HEK293 (cell line): ENCODE measurements around the gene HDAC7.

Experiments used
- IKZF3 ChIP-seq: fragments of 450-650 bp; IDR thresholded peaks from 2 replicates; pipeline ENCODE4 v1.5.0; 2018; ENCODE audit warnings: missing biosample characterization, mild to moderate bottlenecking, missing genetic modification characterization, moderate library complexity
- YY1 ChIP-seq: fragments of 450-650 bp; formaldehyde crosslinking; IDR thresholded peaks from 2 replicates; pipeline ENCODE4 v1.5.1; 2018; ENCODE audit warnings: missing biosample characterization, missing genetic modification characterization
- ZNF146 ChIP-seq: fragments of 450-650 bp; formaldehyde crosslinking; IDR thresholded peaks from 2 replicates; pipeline ENCODE4 v1.5.1; 2016; ENCODE audit warnings: missing biosample characterization, missing genetic modification characterization
- ZNF24 ChIP-seq: fragments of 450-650 bp; formaldehyde crosslinking; IDR thresholded peaks from 2 replicates; pipeline ENCODE4 v1.5.1; 2016; ENCODE audit warnings: missing biosample characterization, missing genetic modification characterization
- ZNF354C ChIP-seq: fragments of 450-650 bp; formaldehyde crosslinking; IDR thresholded peaks from 2 replicates; pipeline ENCODE4 v1.5.1; 2016; ENCODE audit warnings: missing biosample characterization, missing genetic modification characterization, low read depth, borderline replicate concordance
- ZNF37A ChIP-seq: fragments of 450-650 bp; IDR thresholded peaks from 2 replicates; pipeline ENCODE4 v1.5.1; 2018; ENCODE audit warnings: missing biosample characterization, missing genetic modification characterization
- ZNF416 ChIP-seq: fragments of 450-650 bp; formaldehyde crosslinking; IDR thresholded peaks from 2 replicates; pipeline ENCODE4 v1.5.1; 2016; ENCODE audit warnings: missing biosample characterization, missing genetic modification characterization
- ZNF433 ChIP-seq: fragments of 450-650 bp; formaldehyde crosslinking; IDR thresholded peaks from 2 replicates; pipeline ENCODE4 v1.5.1; 2016; ENCODE audit warnings: missing biosample characterization, missing genetic modification characterization, low read depth
- ZNF707 ChIP-seq: fragments of 450-650 bp; formaldehyde crosslinking; IDR thresholded peaks from 2 replicates; pipeline ENCODE4 v1.5.1; 2016; ENCODE audit warnings: missing biosample characterization, missing genetic modification characterization
- TF ChIP-seq, protein P1 (sequence below): fragments of 450-650 bp; formaldehyde crosslinking; IDR thresholded peaks from 2 replicates; pipeline ENCODE4 v1.5.1; 2016; ENCODE audit warnings: missing biosample characterization, missing genetic modification characterization
- TF ChIP-seq, protein P2 (sequence below): fragments of 450-650 bp; formaldehyde crosslinking; IDR thresholded peaks from 2 replicates; pipeline ENCODE4 v1.5.1; 2016; ENCODE audit warnings: missing biosample characterization, missing genetic modification characterization
- TF ChIP-seq, protein P3 (sequence below): fragments of 450-650 bp; formaldehyde crosslinking; IDR thresholded peaks from 2 replicates; pipeline ENCODE4 v1.5.1; 2016; ENCODE audit warnings: missing biosample characterization, missing genetic modification characterization, borderline replicate concordance

DNA sequence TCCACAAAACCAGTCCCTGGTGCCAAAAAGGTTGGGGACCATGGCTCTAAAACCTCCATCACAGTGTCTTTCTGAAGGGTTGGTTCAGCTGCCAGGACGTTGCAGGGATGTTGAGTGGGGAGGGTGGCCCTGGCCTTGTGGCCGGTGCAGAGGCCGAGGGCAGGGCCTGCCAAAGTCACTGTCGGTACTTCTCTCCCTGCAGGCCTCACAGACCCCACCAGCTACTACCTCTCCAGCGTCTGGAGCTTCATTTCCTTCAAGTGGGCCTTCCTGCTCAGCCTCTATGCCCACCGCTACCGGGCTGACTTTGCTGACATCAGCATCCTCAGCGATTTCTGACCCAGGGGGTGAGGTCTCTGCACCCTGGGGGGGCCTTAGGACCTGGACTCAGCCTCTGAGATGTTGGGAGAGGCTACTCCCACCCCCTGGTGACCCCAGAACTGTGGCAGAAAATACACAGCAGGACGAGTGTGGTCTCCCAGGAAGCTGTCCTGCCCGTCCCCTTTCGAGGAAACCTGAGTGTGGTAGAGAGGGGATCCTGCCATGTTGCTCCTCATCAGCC lies 39.7 kb downstream of the HDAC7 start:
- TF ChIP-seq, protein P1, sequence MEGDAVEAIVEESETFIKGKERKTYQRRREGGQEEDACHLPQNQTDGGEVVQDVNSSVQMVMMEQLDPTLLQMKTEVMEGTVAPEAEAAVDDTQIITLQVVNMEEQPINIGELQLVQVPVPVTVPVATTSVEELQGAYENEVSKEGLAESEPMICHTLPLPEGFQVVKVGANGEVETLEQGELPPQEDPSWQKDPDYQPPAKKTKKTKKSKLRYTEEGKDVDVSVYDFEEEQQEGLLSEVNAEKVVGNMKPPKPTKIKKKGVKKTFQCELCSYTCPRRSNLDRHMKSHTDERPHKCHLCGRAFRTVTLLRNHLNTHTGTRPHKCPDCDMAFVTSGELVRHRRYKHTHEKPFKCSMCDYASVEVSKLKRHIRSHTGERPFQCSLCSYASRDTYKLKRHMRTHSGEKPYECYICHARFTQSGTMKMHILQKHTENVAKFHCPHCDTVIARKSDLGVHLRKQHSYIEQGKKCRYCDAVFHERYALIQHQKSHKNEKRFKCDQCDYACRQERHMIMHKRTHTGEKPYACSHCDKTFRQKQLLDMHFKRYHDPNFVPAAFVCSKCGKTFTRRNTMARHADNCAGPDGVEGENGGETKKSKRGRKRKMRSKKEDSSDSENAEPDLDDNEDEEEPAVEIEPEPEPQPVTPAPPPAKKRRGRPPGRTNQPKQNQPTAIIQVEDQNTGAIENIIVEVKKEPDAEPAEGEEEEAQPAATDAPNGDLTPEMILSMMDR (tag by site-specific recombination), result no peak
- TF ChIP-seq ZNF433 (no peak), IKZF3 (no peak), YY1 (no peak), ZNF354C (tag by site-specific recombination) (no peak), ZNF24 (tag by site-specific recombination) (no peak), ZNF707 (tag by site-specific recombination) (no peak), ZNF416 (tag by site-specific recombination) (no peak), ZNF146 (no peak), ZNF37A (tag by site-specific recombination) (no peak)
- TF ChIP-seq, protein P2, sequence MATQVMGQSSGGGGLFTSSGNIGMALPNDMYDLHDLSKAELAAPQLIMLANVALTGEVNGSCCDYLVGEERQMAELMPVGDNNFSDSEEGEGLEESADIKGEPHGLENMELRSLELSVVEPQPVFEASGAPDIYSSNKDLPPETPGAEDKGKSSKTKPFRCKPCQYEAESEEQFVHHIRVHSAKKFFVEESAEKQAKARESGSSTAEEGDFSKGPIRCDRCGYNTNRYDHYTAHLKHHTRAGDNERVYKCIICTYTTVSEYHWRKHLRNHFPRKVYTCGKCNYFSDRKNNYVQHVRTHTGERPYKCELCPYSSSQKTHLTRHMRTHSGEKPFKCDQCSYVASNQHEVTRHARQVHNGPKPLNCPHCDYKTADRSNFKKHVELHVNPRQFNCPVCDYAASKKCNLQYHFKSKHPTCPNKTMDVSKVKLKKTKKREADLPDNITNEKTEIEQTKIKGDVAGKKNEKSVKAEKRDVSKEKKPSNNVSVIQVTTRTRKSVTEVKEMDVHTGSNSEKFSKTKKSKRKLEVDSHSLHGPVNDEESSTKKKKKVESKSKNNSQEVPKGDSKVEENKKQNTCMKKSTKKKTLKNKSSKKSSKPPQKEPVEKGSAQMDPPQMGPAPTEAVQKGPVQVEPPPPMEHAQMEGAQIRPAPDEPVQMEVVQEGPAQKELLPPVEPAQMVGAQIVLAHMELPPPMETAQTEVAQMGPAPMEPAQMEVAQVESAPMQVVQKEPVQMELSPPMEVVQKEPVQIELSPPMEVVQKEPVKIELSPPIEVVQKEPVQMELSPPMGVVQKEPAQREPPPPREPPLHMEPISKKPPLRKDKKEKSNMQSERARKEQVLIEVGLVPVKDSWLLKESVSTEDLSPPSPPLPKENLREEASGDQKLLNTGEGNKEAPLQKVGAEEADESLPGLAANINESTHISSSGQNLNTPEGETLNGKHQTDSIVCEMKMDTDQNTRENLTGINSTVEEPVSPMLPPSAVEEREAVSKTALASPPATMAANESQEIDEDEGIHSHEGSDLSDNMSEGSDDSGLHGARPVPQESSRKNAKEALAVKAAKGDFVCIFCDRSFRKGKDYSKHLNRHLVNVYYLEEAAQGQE, result no peak
- TF ChIP-seq, protein P3, sequence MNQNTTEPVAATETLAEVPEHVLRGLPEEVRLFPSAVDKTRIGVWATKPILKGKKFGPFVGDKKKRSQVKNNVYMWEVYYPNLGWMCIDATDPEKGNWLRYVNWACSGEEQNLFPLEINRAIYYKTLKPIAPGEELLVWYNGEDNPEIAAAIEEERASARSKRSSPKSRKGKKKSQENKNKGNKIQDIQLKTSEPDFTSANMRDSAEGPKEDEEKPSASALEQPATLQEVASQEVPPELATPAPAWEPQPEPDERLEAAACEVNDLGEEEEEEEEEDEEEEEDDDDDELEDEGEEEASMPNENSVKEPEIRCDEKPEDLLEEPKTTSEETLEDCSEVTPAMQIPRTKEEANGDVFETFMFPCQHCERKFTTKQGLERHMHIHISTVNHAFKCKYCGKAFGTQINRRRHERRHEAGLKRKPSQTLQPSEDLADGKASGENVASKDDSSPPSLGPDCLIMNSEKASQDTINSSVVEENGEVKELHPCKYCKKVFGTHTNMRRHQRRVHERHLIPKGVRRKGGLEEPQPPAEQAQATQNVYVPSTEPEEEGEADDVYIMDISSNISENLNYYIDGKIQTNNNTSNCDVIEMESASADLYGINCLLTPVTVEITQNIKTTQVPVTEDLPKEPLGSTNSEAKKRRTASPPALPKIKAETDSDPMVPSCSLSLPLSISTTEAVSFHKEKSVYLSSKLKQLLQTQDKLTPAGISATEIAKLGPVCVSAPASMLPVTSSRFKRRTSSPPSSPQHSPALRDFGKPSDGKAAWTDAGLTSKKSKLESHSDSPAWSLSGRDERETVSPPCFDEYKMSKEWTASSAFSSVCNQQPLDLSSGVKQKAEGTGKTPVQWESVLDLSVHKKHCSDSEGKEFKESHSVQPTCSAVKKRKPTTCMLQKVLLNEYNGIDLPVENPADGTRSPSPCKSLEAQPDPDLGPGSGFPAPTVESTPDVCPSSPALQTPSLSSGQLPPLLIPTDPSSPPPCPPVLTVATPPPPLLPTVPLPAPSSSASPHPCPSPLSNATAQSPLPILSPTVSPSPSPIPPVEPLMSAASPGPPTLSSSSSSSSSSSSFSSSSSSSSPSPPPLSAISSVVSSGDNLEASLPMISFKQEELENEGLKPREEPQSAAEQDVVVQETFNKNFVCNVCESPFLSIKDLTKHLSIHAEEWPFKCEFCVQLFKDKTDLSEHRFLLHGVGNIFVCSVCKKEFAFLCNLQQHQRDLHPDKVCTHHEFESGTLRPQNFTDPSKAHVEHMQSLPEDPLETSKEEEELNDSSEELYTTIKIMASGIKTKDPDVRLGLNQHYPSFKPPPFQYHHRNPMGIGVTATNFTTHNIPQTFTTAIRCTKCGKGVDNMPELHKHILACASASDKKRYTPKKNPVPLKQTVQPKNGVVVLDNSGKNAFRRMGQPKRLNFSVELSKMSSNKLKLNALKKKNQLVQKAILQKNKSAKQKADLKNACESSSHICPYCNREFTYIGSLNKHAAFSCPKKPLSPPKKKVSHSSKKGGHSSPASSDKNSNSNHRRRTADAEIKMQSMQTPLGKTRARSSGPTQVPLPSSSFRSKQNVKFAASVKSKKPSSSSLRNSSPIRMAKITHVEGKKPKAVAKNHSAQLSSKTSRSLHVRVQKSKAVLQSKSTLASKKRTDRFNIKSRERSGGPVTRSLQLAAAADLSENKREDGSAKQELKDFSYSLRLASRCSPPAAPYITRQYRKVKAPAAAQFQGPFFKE (tag by site-specific recombination), result no peak
